Erythroblast (primary cell): ENCODE data around the gene FAM168B.

Experiments
- GATA1 ChIP-seq: IDR thresholded peaks from 2 replicates; pipeline ENCODE4 v1.6.1; 2011; ENCODE audit warnings: low read depth, mild to moderate bottlenecking, control low read depth, low read length, moderate library complexity
- POLR2A ChIP-seq: IDR thresholded peaks from 2 replicates; pipeline ENCODE4 v1.6.1; 2011; ENCODE audit warnings: mild to moderate bottlenecking, low read length

- TF ChIP-seq POLR2A, result no peak
- TF ChIP-seq GATA1, result no peak
Observed at GRCh38 chr2:131104487-131105155, 11.4 kb upstream of the FAM168B start.
